Heart left ventricle (tissue), 16 donors: ENCODE results near the gene EDA. TPM values are rescaled to one million over a fixed set of nuclear protein-coding genes. Genes with fewer than 3 reads are reported as not detected.

Source experiments
- ATAC-seq, 4 donors: fragments of 200-7000 bp; cut with Tn5 transposase; one replicate each; pipeline ENCODE4 v1.9.1; 2020 to 2022; ENCODE audit warnings: moderate library complexity in 4 of 4, mild to moderate bottlenecking in 3 of 4, moderate number of reproducible peaks in 1 of 4
- DNase-seq, 5 donors: peaks; one replicate each; pipeline ENCODE4 v3.0.0-alpha.2; 2020
- H3K27ac ChIP-seq, 12 donors: fragments of 200-600 bp; sonication (generic) in 4 of 12; one replicate each; pipeline versions ENCODE4 v1.5.0 to v1.8.0; 2016 to 2022; ENCODE audit warnings: mild to moderate bottlenecking in 2 of 12
- H3K27me3 ChIP-seq, 9 donors: fragments of 200-600 bp; sonication (generic) in 2 of 9; one replicate each; pipeline versions ENCODE4 v1.5.1 to v1.8.0; 2016 to 2022; ENCODE audit warnings: mild to moderate bottlenecking in 3 of 9
- H3K36me3 ChIP-seq, 9 donors: fragments of 200-600 bp; sonication (generic) in 2 of 9; one replicate each; pipeline versions ENCODE4 v1.5.0 to v1.8.0; 2018 to 2022; ENCODE audit warnings: mild to moderate bottlenecking in 2 of 9
- H3K4me1 ChIP-seq, 12 donors: fragments of 200-600 bp; sonication (generic) in 4 of 12; one replicate each; pipeline versions ENCODE4 v1.5.0 to v1.8.0; 2016 to 2022; ENCODE audit warnings: mild to moderate bottlenecking in 3 of 12
- H3K4me3 ChIP-seq, 12 donors: fragments of 200-600 bp; sonication (generic) in 4 of 12; one replicate each; pipeline versions ENCODE4 v1.5.0 to v1.8.0; 2017 to 2022; ENCODE audit warnings: mild to moderate bottlenecking in 9 of 12, moderate library complexity in 4 of 12
- H3K9me3 ChIP-seq, 12 donors: fragments of 200-600 bp; sonication (generic) in 4 of 12; one replicate each; pipeline versions ENCODE4 v1.5.0 to v1.8.0; 2016 to 2022; ENCODE audit warnings: mild to moderate bottlenecking in 1 of 12
- CTCF ChIP-seq, 12 donors: fragments of 200-600 bp; sonication (generic) in 4 of 12; IDR thresholded peaks; one replicate each; pipeline versions ENCODE4 v1.5.0 to v1.8.0; 2018 to 2022; ENCODE audit warnings: antibody characterized with exemption in 12 of 12, mild to moderate bottlenecking in 5 of 12
- POLR2A ChIP-seq, 2 donors: fragments of 450-650 bp; IDR thresholded peaks; one replicate each; pipeline ENCODE4 v1.6.1; 2017; ENCODE audit warnings: antibody characterized with exemption in 2 of 2, mild to moderate bottlenecking in 2 of 2, moderate library complexity in 2 of 2
- WGBS, 4 donors: extraction: QIAGEN DNeasy Blood & Tissue Kit in 2 of 4; methylation state at CpG; one replicate each; pipeline versions ENCODE4 v1.1.5 to v1.1.7; 2013 to 2018; 5-methylcytosine and 5-hydroxymethylcytosine counted together
- intact Hi-C, 10 donors: fragments of 100-400 bp; cut with DNase I; formaldehyde crosslinking; loops; one replicate each; pipeline versions ENCODE4 v1.11.1 to v1.14.2; 2022
- polyA plus RNA-seq, 2 donors: library from polyadenylated mRNA; stranded (reverse); fragments of 200-250 nt; gene quantifications; one replicate each; pipeline ENCODE4 v1.2.3, GENCODE V29; 2013
- total RNA-seq, 9 donors: library from RNA; depleted of rRNA in 2 of 9; stranded (reverse); fragments of >200 nt in 2 of 9; fragmentation: NEBNext Ultra II Directional in 3 of 9; extraction: Animal tissue kit (Norgen Biotek cat#: 25700) in 3 of 9; gene quantifications; one replicate each; pipeline versions ENCODE4 v1.1.0 to v1.2.4, GENCODE V29; 2016 to 2023
- donor health status: ischemic (EF 13 %, LVEDD 7.1; RV severe dilation, severe dysfunction).
- donor health status: healthy with polysubstance abuse.
- donor health status: DM: no; HTN: yes; CAD: no.
- donor health status: DM: no; HTN: no; CAD: no.
- donor health status: ischemic (EF 25% LVEDD 6.9; RV normal size, moderate dysfunction).
- donor health status: ischemic (EF 25% LVEDD 5.7; RV mildly dilated, moderate dysfunction).
- donor health status: healthy.
- donor health status: DM: yes; HTN: yes; CAD: no.
- donor health status: ischemic (EF 35%, LVEDD 5.7; RV mildly dilated, moderate dysfunction).
- donor health status: nonischemic (EF 11% LVEDD 7.7; RV severe dilation, severe dysfunction).
- donor health status: DM: yes; HTN: yes; CAD: no.
- donor health status: PGD.
- donor health status: ischemic (EF 29% LVEDD 5.4; RV normal size, mild dysfunction).
- donor health status: nonischemic (EF 23%, LVEDD 6.1; RV moderate dilation, normal function).

The EDA gene
- total and polyA plus RNA-seq, 11 donors = 2.1 to 13.6 (median 6.3) TPM

- ATAC-seq = no peak
- Histone ChIP-seq H3K36me3 (no peaks in the 10 kb centered on the region), H3K27ac (no peak overlapping the region), H3K4me1 (no peaks in the 10 kb centered on the region), H3K27me3 (no peaks in the 10 kb centered on the region), H3K9me3 (peaks cover 0 to 51% (median 18%) of the 10 kb centered on the region in 12 donors), H3K4me3 (no peak overlapping the region)
- no peak for DNase-seq
- TF ChIP-seq POLR2A (IDR thresholded peaks at IDR 0.05) (no peak), CTCF (IDR thresholded peaks at IDR 0.05) (no peak)
- 0 to 92% (median 15%) methylated on average over 2 of the region's 2 CpGs for WGBS, 4 donors
- intact Hi-C loops = no loop called here
These were observed 54.2 kb downstream of the EDA start for GRCh38 chrX:69670001-69670555.

GRCh38 chrX:69674891-69675290 lies 59.0 kb downstream of the EDA start:
- intact Hi-C loops = no loop called here
- DNase-seq = no peak
- ATAC-seq = no peak

GRCh38 chrX:69705818-69706217 lies 89.9 kb downstream of the EDA start:
- no peaks in the 10 kb centered on the region for H3K4me1 ChIP-seq
- no peak overlapping the region for H3K4me3 ChIP-seq
- H3K27ac ChIP-seq = no peak overlapping the region
- no peaks in the 10 kb centered on the region for H3K36me3 ChIP-seq
- TF ChIP-seq CTCF (IDR thresholded peaks at IDR 0.05) = no peak
- 60 to 74% (median 66%) methylated on average over 2 of the region's 2 CpGs for WGBS, 4 donors
- DNase-seq (no peak), ATAC-seq (no peak)
- intact Hi-C loops = no loop called here
- no peaks in the 10 kb centered on the region for H3K27me3 ChIP-seq
- no peaks in the 10 kb centered on the region for H3K9me3 ChIP-seq

More at GRCh38 chrX:69674891-69675290, 59.0 kb downstream of the EDA start:
- Histone ChIP-seq H3K4me1 (no peaks in the 10 kb centered on the region), H3K27me3 (no peaks in the 10 kb centered on the region), H3K36me3 (no peaks in the 10 kb centered on the region), H3K4me3 (no peak overlapping the region), H3K9me3 (peaks cover 0 to 18% (median 10%) of the 10 kb centered on the region in 12 donors), H3K27ac (no peak overlapping the region)
- TF ChIP-seq POLR2A (IDR thresholded peaks at IDR 0.05) (no peak), CTCF (IDR thresholded peaks at IDR 0.05) (no peak)

GRCh38 chrX:69718102-69718501 lies 102.2 kb downstream of the EDA start:
- Histone ChIP-seq H3K9me3 (peaks cover 0 to 50% (median 23%) of the 10 kb centered on the region in 12 donors), H3K4me3 (no peak overlapping the region), H3K4me1 (no peaks in the 10 kb centered on the region), H3K36me3 (no peaks in the 10 kb centered on the region), H3K27ac (no peak overlapping the region), H3K27me3 (no peaks in the 10 kb centered on the region)
- DNase-seq (no peak), ATAC-seq (no peak)
- WGBS, 4 donors = 69 to 88% (median 87%) methylated on average over 1 of the region's 1 CpG
- intact Hi-C loops = no loop called here
- no peak for TF ChIP-seq CTCF (IDR thresholded peaks at IDR 0.05)
- no peak for TF ChIP-seq POLR2A (IDR thresholded peaks at IDR 0.05)
